Stimulated activated CD4-positive, alpha-beta T cell treated with anti-CD3 and anti-CD28 coated beads, Interleukin-12 subunit alpha, Interleukin-12 subunit beta, amount 100 ng/mL, for 24 hours (primary cell): ENCODE data around the gene GALNT15.

Experiments used
- DNase-seq, 2 experiments: peaks; one replicate each; pipeline ENCODE4 v3.0.0-alpha.2; 2020; ENCODE audit warnings: low read depth in 2 of 2

The GALNT15 gene

GRCh38 chr3:16252988-16253387, 78.5 kb downstream of the GALNT15 start:
- DNase-seq: no peak

GRCh38 chr3:16253601-16254000, 79.1 kb downstream of the GALNT15 start:
- DNase-seq: no peak

- no peak for DNase-seq
Measured at GRCh38 chr3:16254916-16255315, 80.4 kb downstream of the GALNT15 start.

- DNase-seq: no peak
Measured at GRCh38 chr3:16255326-16255725, 80.8 kb downstream of the GALNT15 start.

GRCh38 chr3:16255726-16256125, 81.2 kb downstream of the GALNT15 start:
- no peak for DNase-seq

- no peak for DNase-seq
Measured at GRCh38 chr3:16257309-16257708, 82.8 kb downstream of the GALNT15 start.

- no peak for DNase-seq
Measured at GRCh38 chr3:16258177-16258576, 83.7 kb downstream of the GALNT15 start.

GRCh38 chr3:16258866-16259265, 84.4 kb downstream of the GALNT15 start:
- no peak for DNase-seq

GRCh38 chr3:16260046-16260445, 85.6 kb downstream of the GALNT15 start:
- no peak for DNase-seq

GRCh38 chr3:16262174-16262573, 87.7 kb downstream of the GALNT15 start:
- DNase-seq: no peak

GRCh38 chr3:16264174-16264707, 89.8 kb downstream of the GALNT15 start:
- no peak for DNase-seq

GRCh38 chr3:16264708-16265454, 90.4 kb downstream of the GALNT15 start, which contains the start of the genes DPH3 and OXNAD1:
Gene DPH3, minus strand, starts transcription at chr3:16264943. Its CDS starts 67 bp downstream, at chr3:16264876.
Gene OXNAD1, plus strand, starts transcription at chr3:16265212. Its CDS starts 5,741 bp downstream, at chr3:16270953.
- peak; percentile 99 for DNase-seq

- no peak for DNase-seq
Measured at GRCh38 chr3:16265455-16265786, 90.9 kb downstream of the GALNT15 start.

GRCh38 chr3:16266714-16267113, 92.2 kb downstream of the GALNT15 start:
- DNase-seq: no peak

GRCh38 chr3:16270855-16271254, 96.4 kb downstream of the GALNT15 start:
- no peak for DNase-seq

GRCh38 chr3:16272588-16272987, 98.1 kb downstream of the GALNT15 start:
- no peak for DNase-seq

- DNase-seq: no peak
Measured at GRCh38 chr3:16273867-16274266, 99.4 kb downstream of the GALNT15 start.

- no peak for DNase-seq
Measured at GRCh38 chr3:16277471-16277870, 103.0 kb downstream of the GALNT15 start.

- DNase-seq: no peak
Measured at GRCh38 chr3:16279010-16279801, 104.7 kb downstream of the GALNT15 start.

- no peak for DNase-seq
Measured at GRCh38 chr3:16280671-16281070, 106.2 kb downstream of the GALNT15 start.
